Measurements from ENCODE around the gene MEIG1. TPM values are rescaled to one million over a fixed set of nuclear protein-coding genes. Genes with fewer than 3 reads are reported as not detected.
"Not testable (repeated sequence)": the region's sequence is repeated elsewhere in the genome, so short reads cannot be mapped to it uniquely, and the experiment has no call there.

MEIG1 gene
- total RNA-seq, 1 donor from 2014 or later: not detected

- H3K9me3 ChIP-seq; H3K36me3 ChIP-seq; DNase-seq; intact Hi-C loops (cut with DNase I); H3K4me1 ChIP-seq; H3K4me3 ChIP-seq; H3K27ac ChIP-seq; ATAC-seq; H3K27me3 ChIP-seq: not testable (repeated sequence)
These were observed 34.6 kb downstream of the MEIG1 start for GRCh38 chr10:14993500-14994455.

GRCh38 chr10:14995964-14996565 is 36.9 kb downstream of the MEIG1 start:
- no peak for ATAC-seq
- no peak overlapping the region for H3K4me3 ChIP-seq

GRCh38 chr10:15013530-15013929 is 54.3 kb downstream of the MEIG1 start:
- ATAC-seq: peak; percentile 90
- H3K27me3 ChIP-seq; intact Hi-C loops (cut with DNase I); H3K36me3 ChIP-seq; DNase-seq; H3K9me3 ChIP-seq; H3K27ac ChIP-seq; H3K4me1 ChIP-seq; H3K4me3 ChIP-seq: not testable (repeated sequence)

More at GRCh38 chr10:14995964-14996565, 36.9 kb downstream of the MEIG1 start:
- TF ChIP-seq CTCF (IDR thresholded peaks at IDR 0.05): no peak
- H3K27me3 ChIP-seq: no peaks in the 10 kb centered on the region
- no peaks in the 10 kb centered on the region for H3K4me1 ChIP-seq
- H3K27ac ChIP-seq: no peak overlapping the region
- no peaks in the 10 kb centered on the region for H3K9me3 ChIP-seq
- intact Hi-C loops (cut with DNase I): no loop called here
- no peak for DNase-seq
- no peaks in the 10 kb centered on the region for H3K36me3 ChIP-seq

GRCh38 chr10:15015451-15015850 is 56.3 kb downstream of the MEIG1 start:
- no peaks in the 10 kb centered on the region for H3K4me1 ChIP-seq
- H3K27ac ChIP-seq: no peak overlapping the region
- no peaks in the 10 kb centered on the region for H3K27me3 ChIP-seq
- H3K36me3 ChIP-seq: no peaks in the 10 kb centered on the region
- ATAC-seq (no peak), DNase-seq (no peak)
- no peaks in the 10 kb centered on the region for H3K9me3 ChIP-seq
- intact Hi-C loops (cut with DNase I): no loop called here
- no peak for TF ChIP-seq CTCF (IDR thresholded peaks at IDR 0.05)
- no peak overlapping the region for H3K4me3 ChIP-seq

GRCh38 chr10:15020966-15021365 is 61.8 kb downstream of the MEIG1 start:
- H3K36me3 ChIP-seq; DNase-seq; H3K4me3 ChIP-seq; intact Hi-C loops (cut with DNase I); H3K27ac ChIP-seq; H3K27me3 ChIP-seq; H3K9me3 ChIP-seq; H3K4me1 ChIP-seq: not testable (repeated sequence)
- peak; percentile 28 for ATAC-seq

Other genes starting within 250 kb of the MEIG1 start
- 86.2 TPM for gene FAM107B, start 184.5 kb upstream of the MEIG1 start, total RNA-seq
- gene CDNF, start 121.4 kb upstream of the MEIG1 start, total RNA-seq: 0.61 TPM
- 10.0 TPM for gene HSPA14, start 121.1 kb upstream of the MEIG1 start, total RNA-seq
- 6.7 TPM for gene MSANTD7, start 121.1 kb upstream of the MEIG1 start, total RNA-seq
- gene SUV39H2, start 80.5 kb upstream of the MEIG1 start, total RNA-seq: 4.5 TPM
- 11.3 TPM for gene DCLRE1C, start 5.3 kb upstream of the MEIG1 start, total RNA-seq
- gene OLAH, start 84.6 kb downstream of the MEIG1 start, total RNA-seq: 0.93 TPM
- not detected for gene ACBD7, start 129.4 kb downstream of the MEIG1 start, total RNA-seq
- 15.3 TPM for gene RPP38, start 138.0 kb downstream of the MEIG1 start, total RNA-seq
- 12.4 TPM for gene NMT2, start 209.3 kb downstream of the MEIG1 start, total RNA-seq